IMR-90 (cell line): Measurements from ENCODE around the gene SHCBP1L. TPM values are rescaled to one million over a fixed set of nuclear protein-coding genes. Genes with fewer than 3 reads are reported as not detected.
A peak's percentile ranks its signal among the peaks of the same experiment; 100 is the strongest.

Source experiments
- ATAC-seq: fragments of 200-7000 bp; cut with Tn5 transposase; 2 replicates; pipeline ENCODE4 v1.9.1; 2020; ENCODE audit warnings: low read depth, mild to moderate bottlenecking, moderate library complexity
- BruUV-seq: library from RNA; stranded (reverse); fragments of 400-500 nt; replicated peaks from 2 replicates; lab custom pipeline; 2021; lab: Mats Ljungman, UMichigan
- CTCF ChIA-PET: fragments of 300-600 bp; formaldehyde crosslinking; extraction: SDS; loops from one replicate; lab custom pipeline; 2021; ENCODE audit warnings: antibody characterized with exemption; lab: Yijun Ruan, JAX
- POLR2A ChIA-PET: fragments of 300-600 bp; sonication (Branson Sonifier 250); formaldehyde crosslinking; loops from one replicate; lab custom pipeline; 2022; ENCODE audit warnings: antibody characterized with exemption; ENCODE audit not compliant: unreplicated experiment; lab: Charles Lee
- DNase-seq: peaks from one replicate; pipeline ENCODE4 v3.0.0; 2013
- H2AFZ ChIP-seq: replicated peaks from 2 replicates; pipeline ENCODE3; 2013; ENCODE audit warnings: low read length, mild to moderate bottlenecking; ENCODE audit not compliant: poor library complexity
- H2AK5ac ChIP-seq: 2 replicates; pipeline ENCODE4 v1.6.1; 2013; ENCODE audit warnings: low read depth, low read length, inconsistent platforms
- H2AK9ac ChIP-seq: replicated peaks from 2 replicates; pipeline ENCODE3; 2013; ENCODE audit warnings: mild to moderate bottlenecking, low read depth, low read length, moderate library complexity; ENCODE audit not compliant: poor library complexity
- H2BK120ac ChIP-seq: 2 replicates; pipeline ENCODE4 v1.6.1; 2013; ENCODE audit warnings: low read depth, low read length, inconsistent platforms
- H2BK15ac ChIP-seq: 3 replicates; pipeline ENCODE4 v1.6.1; 2013; ENCODE audit warnings: low read depth, low read length, inconsistent platforms
- H2BK20ac ChIP-seq: 2 replicates; pipeline ENCODE4 v1.6.1; 2013; ENCODE audit warnings: low read depth, mild to moderate bottlenecking, inconsistent platforms, low read length, moderate library complexity
- H2BK5ac ChIP-seq: 2 replicates; pipeline ENCODE4 v1.6.1; 2013; ENCODE audit warnings: mild to moderate bottlenecking, low read depth, low read length, inconsistent platforms; ENCODE audit not compliant: poor library complexity, severe bottlenecking
- H3K14ac ChIP-seq: replicated peaks from 2 replicates; pipeline ENCODE4 v1.6.1; 2013; ENCODE audit warnings: low read depth, low read length, inconsistent platforms
- H3K18ac ChIP-seq: 2 replicates; pipeline ENCODE4 v1.6.1; 2013; ENCODE audit warnings: low read depth, low read length, control low read depth
- H3K23ac ChIP-seq: 2 replicates; pipeline ENCODE4 v1.6.1; 2013; ENCODE audit warnings: low read depth, low read length, inconsistent platforms
- H3K27ac ChIP-seq: 2 replicates; pipeline ENCODE4 v1.5.1; 2013; ENCODE audit warnings: mild to moderate bottlenecking, control low read depth, low read length; ENCODE audit not compliant: insufficient read depth
- H3K27me3 ChIP-seq: 2 replicates; pipeline ENCODE4 v1.6.1; 2013; ENCODE audit warnings: low read length; ENCODE audit not compliant: control insufficient read depth, insufficient read depth
- H3K36me3 ChIP-seq: 2 replicates; pipeline ENCODE4 v1.6.1; 2013; ENCODE audit warnings: low read length, mixed read lengths; ENCODE audit not compliant: control insufficient read depth, insufficient read depth
- H3K4ac ChIP-seq: 2 replicates; pipeline ENCODE4 v1.6.1; 2013; ENCODE audit warnings: low read depth, low read length, inconsistent platforms
- H3K4me1 ChIP-seq: 2 replicates; pipeline ENCODE4 v1.6.1; 2013; ENCODE audit warnings: low read length, mixed read lengths; ENCODE audit not compliant: control insufficient read depth, insufficient read depth
- H3K4me2 ChIP-seq: 2 replicates; pipeline ENCODE4 v1.6.1; 2013; ENCODE audit warnings: low read depth, mild to moderate bottlenecking, control low read depth, low read length, moderate library complexity
- H3K4me3 ChIP-seq: 2 replicates; pipeline ENCODE4 v1.5.1; 2013; ENCODE audit warnings: low read depth, mild to moderate bottlenecking, control low read depth, low read length, moderate library complexity; ENCODE audit not compliant: insufficient read depth
- H3K56ac ChIP-seq: 2 replicates; pipeline ENCODE4 v1.6.1; 2013; ENCODE audit warnings: low read length, inconsistent platforms; ENCODE audit not compliant: insufficient read depth; ENCODE audit errors: extremely low read depth
- H3K79me1 ChIP-seq, 2 experiments: 2 replicates each; pipeline ENCODE4 v1.6.1; 2013; ENCODE audit warnings: low read length in 2 of 2, inconsistent platforms in 1 of 2, low read depth in 1 of 2
- H3K9ac ChIP-seq: 2 replicates; pipeline ENCODE4 v1.6.1; 2013; ENCODE audit warnings: low read depth, low read length, control low read depth
- H3K9me1 ChIP-seq: 2 replicates; pipeline ENCODE4 v1.6.1; 2013; ENCODE audit warnings: low read length, inconsistent platforms; ENCODE audit not compliant: insufficient read depth
- H3K9me3 ChIP-seq: 2 replicates; pipeline ENCODE4 v1.6.1; 2013; ENCODE audit warnings: low read length; ENCODE audit not compliant: control insufficient read depth, insufficient read depth
- H4K20me1 ChIP-seq: 2 replicates; pipeline ENCODE4 v1.6.1; 2013; ENCODE audit warnings: low read length, inconsistent platforms; ENCODE audit not compliant: insufficient read depth
- H4K5ac ChIP-seq: 2 replicates; pipeline ENCODE4 v1.6.1; 2013; ENCODE audit warnings: mild to moderate bottlenecking, low read depth, low read length, control low read depth
- H4K8ac ChIP-seq, 2 experiments: 2 replicates each; pipeline ENCODE4 v1.6.1; 2013; ENCODE audit warnings: low read depth in 2 of 2, low read length in 2 of 2, control low read depth in 1 of 2, inconsistent platforms in 1 of 2
- H4K91ac ChIP-seq: 2 replicates; pipeline ENCODE4 v1.6.1; 2013; ENCODE audit warnings: low read depth, low read length, inconsistent platforms; ENCODE audit not compliant: insufficient read depth
- BHLHE40 ChIP-seq: fragments of 150-350 bp; IDR thresholded peaks from 2 replicates; pipeline ENCODE4 v1.6.1; 2016; ENCODE audit warnings: mild to moderate bottlenecking, low read depth, low read length
- CEBPB ChIP-seq: IDR thresholded peaks from 2 replicates; pipeline ENCODE4 v1.6.1; 2012; ENCODE audit warnings: low read depth, low read length, improper control_type of control experiment
- ELK1 ChIP-seq: fragments of 150-350 bp; IDR thresholded peaks from 2 replicates; pipeline ENCODE4 v1.6.1; 2016; ENCODE audit warnings: low read depth, mild to moderate bottlenecking, low read length, moderate library complexity, borderline replicate concordance
- FOS ChIP-seq: fragments of 150-350 bp; IDR thresholded peaks from 2 replicates; pipeline ENCODE4 v1.6.1; 2016; ENCODE audit warnings: low read depth, low read length
- MAFK ChIP-seq: IDR thresholded peaks from 2 replicates; pipeline ENCODE4 v1.6.1; 2012; ENCODE audit warnings: low read depth, low read length, improper control_type of control experiment
- MXI1 ChIP-seq: IDR thresholded peaks from 2 replicates; pipeline ENCODE4 v1.6.1; 2012; ENCODE audit warnings: low read depth, mild to moderate bottlenecking, low read length, moderate library complexity, borderline replicate concordance
- WGBS, 2 experiments: methylation state at CpG; one replicate each; pipeline versions ENCODE4 v1.1.5 to v1.1.7; 2013; ENCODE audit warnings: missing lambda C conversion rate in 2 of 2; ENCODE audit not compliant: insufficient read length in 1 of 2; ENCODE audit errors: extremely low coverage in 2 of 2; 5-methylcytosine and 5-hydroxymethylcytosine counted together
- dilution Hi-C: fragments of 300-500 bp; cut with HindIII; formaldehyde crosslinking; loops from one replicate; pipeline ENCODE4 v1.14.3; 2018; ENCODE audit warnings: low sequenced_read_pairs; ENCODE audit not compliant: unreplicated experiment
- in situ Hi-C: fragments of 300-500 bp; cut with MboI; formaldehyde crosslinking; loops from 3 replicates; pipeline ENCODE4 v1.14.3; 2019; ENCODE audit warnings: low sequenced_read_pairs, inconsistent platforms, mixed read lengths
- intact Hi-C: fragments of 100-400 bp; cut with micrococcal nuclease; formaldehyde crosslinking; loops from 2 replicates; pipeline ENCODE4 v1.10.0; 2022
- polyA plus RNA-seq, 3 experiments: library from polyadenylated mRNA; depleted of rRNA; stranded (reverse); fragments of >200 nt; gene quantifications; 2 replicates each; pipeline ENCODE4 v1.2.3, GENCODE V29; 2012; ENCODE audit warnings: low replicate concordance in 1 of 3
- total RNA-seq: library from RNA; depleted of rRNA; stranded (reverse); fragments of >200 nt; gene quantifications from 2 replicates; pipeline ENCODE4 v1.2.3, GENCODE V29; 2012
- TF ChIP-seq, protein P1 (sequence below): fragments of 150-350 bp; IDR thresholded peaks from 2 replicates; pipeline ENCODE4 v1.6.1; 2017; ENCODE audit warnings: mild to moderate bottlenecking, antibody characterized with exemption, low read length, low read depth
- TF ChIP-seq, protein P2 (sequence below): conservative IDR thresholded peaks from 2 replicates; pipeline ENCODE4 v1.5.1; 2012; ENCODE audit warnings: mild to moderate bottlenecking, low read depth, low read length, improper control_type of control experiment

SHCBP1L gene
- total and polyA plus RNA-seq, 2 of the 4 experiments (the other 2 are of a cell fraction), result not detected

- Histone ChIP-seq H2AFZ (no peak overlapping the region), H4K91ac (no peak overlapping the region), H3K4me3 (no peak overlapping the region), H4K8ac (no peak overlapping the region), H3K56ac (no peak overlapping the region), H3K9me3 (no peaks in the 10 kb centered on the region), H2BK120ac (no peak overlapping the region), H3K79me1 (peaks cover 4 to 5% of the 10 kb centered on the region in 2 experiments; a peak in 3 of 4 replicates), H3K4ac (no peak overlapping the region), H2BK5ac (no peak overlapping the region), H3K27me3 (no peaks in the 10 kb centered on the region), H4K20me1 (peaks cover 6% of the 10 kb centered on the region; the same call in 1 of the 2 replicates), H2AK5ac (no peak overlapping the region), H2BK20ac (no peak overlapping the region), H3K14ac (no peak overlapping the region), H3K9me1 (peaks cover 3% of the 10 kb centered on the region; the same call in 1 of the 2 replicates), H3K4me2 (no peak overlapping the region), H2BK15ac (no peak overlapping the region), H2AK9ac (no peak overlapping the region), H4K5ac (no peak overlapping the region), H3K23ac (no peak overlapping the region), H3K18ac (no peak overlapping the region), H3K36me3 (peaks cover 30% of the 10 kb centered on the region), H3K9ac (no peak overlapping the region), H3K27ac (no peak overlapping the region), H3K4me1 (peaks cover 2% of the 10 kb centered on the region; the same call in 1 of the 2 replicates)
- no TSS peak for BruUV-seq
- TF ChIP-seq FOS, result no peak
- TF ChIP-seq ELK1, result no peak
- TF ChIP-seq, protein P1, sequence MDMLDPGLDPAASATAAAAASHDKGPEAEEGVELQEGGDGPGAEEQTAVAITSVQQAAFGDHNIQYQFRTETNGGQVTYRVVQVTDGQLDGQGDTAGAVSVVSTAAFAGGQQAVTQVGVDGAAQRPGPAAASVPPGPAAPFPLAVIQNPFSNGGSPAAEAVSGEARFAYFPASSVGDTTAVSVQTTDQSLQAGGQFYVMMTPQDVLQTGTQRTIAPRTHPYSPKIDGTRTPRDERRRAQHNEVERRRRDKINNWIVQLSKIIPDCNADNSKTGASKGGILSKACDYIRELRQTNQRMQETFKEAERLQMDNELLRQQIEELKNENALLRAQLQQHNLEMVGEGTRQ, result no peak
- no peak for TF ChIP-seq BHLHE40
- TF ChIP-seq, protein P2, sequence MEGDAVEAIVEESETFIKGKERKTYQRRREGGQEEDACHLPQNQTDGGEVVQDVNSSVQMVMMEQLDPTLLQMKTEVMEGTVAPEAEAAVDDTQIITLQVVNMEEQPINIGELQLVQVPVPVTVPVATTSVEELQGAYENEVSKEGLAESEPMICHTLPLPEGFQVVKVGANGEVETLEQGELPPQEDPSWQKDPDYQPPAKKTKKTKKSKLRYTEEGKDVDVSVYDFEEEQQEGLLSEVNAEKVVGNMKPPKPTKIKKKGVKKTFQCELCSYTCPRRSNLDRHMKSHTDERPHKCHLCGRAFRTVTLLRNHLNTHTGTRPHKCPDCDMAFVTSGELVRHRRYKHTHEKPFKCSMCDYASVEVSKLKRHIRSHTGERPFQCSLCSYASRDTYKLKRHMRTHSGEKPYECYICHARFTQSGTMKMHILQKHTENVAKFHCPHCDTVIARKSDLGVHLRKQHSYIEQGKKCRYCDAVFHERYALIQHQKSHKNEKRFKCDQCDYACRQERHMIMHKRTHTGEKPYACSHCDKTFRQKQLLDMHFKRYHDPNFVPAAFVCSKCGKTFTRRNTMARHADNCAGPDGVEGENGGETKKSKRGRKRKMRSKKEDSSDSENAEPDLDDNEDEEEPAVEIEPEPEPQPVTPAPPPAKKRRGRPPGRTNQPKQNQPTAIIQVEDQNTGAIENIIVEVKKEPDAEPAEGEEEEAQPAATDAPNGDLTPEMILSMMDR, result no peak
- no peak for TF ChIP-seq CEBPB
- TF ChIP-seq MXI1, result no peak
- TF ChIP-seq MAFK, result no peak
- ChIA-PET CTCF (interaction anchor here (0.6 to 1.1 kb wide), 3 partner anchors 15 to 346 kb away, joined by 3 read pairs; no protein-coding TSS in a partner anchor), POLR2A (interaction anchor here (1.7 kb wide), 1 partner anchor 74 kb away, joined by 5 read pairs; no protein-coding TSS in a partner anchor)
- intact Hi-C loops (loop anchor here (10.0 kb wide), 1 partner anchor 236 kb away; no protein-coding TSS in a partner anchor), dilution Hi-C loops (no loop called here), in situ Hi-C loops (loop anchor here (10.0 to 25.0 kb wide), 2 partner anchors 226 to 1823 kb away; no protein-coding TSS in a partner anchor)
- WGBS, 2 experiments, result 40% methylated on average over 2 of the region's 7 CpGs; no CpG with 5 or more reads in 1 of the 2 experiments
- DNase-seq (peak; percentile 71), ATAC-seq (peak; percentile 62)
Observed at GRCh38 chr1:182888736-182889531, 64.0 kb downstream of the SHCBP1L start.
